Bone marrow (tissue), 2 donors: ENCODE data around the gene TMEM204.

ENCODE experiments used
- DNase-seq, 2 donors: peaks; one replicate each; lab custom pipeline; 2025; lab: John Stamatoyannopoulos, UW

TMEM204 gene

DNA sequence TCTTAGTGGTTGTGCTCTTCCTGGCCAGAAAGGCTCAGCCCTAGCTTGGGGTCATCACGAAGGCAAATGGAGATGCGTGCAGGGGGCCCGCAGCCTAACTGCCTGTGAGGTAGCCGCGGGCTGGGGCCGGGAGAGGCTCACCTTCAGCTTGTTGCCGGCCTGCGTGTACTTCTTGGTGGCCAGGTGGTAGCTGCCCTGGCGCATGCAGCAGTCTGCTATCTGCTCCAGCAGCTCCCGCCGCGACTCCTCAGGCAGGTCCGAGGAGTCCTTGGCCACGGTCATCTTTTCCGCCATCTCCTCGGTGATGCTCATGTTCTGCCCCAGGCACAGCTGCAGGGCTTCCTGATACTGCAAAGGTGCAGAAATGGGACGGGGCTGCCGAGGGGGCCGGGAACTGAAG is 13.0 kb upstream of the TMEM204 start:
- no peak for DNase-seq

- no peak for DNase-seq
Measured at GRCh38 chr16:1523581-1524245, 9.8 kb upstream of the TMEM204 start.

- no peak for DNase-seq
Measured at GRCh38 chr16:1524366-1524765, 9.1 kb upstream of the TMEM204 start.

DNA sequence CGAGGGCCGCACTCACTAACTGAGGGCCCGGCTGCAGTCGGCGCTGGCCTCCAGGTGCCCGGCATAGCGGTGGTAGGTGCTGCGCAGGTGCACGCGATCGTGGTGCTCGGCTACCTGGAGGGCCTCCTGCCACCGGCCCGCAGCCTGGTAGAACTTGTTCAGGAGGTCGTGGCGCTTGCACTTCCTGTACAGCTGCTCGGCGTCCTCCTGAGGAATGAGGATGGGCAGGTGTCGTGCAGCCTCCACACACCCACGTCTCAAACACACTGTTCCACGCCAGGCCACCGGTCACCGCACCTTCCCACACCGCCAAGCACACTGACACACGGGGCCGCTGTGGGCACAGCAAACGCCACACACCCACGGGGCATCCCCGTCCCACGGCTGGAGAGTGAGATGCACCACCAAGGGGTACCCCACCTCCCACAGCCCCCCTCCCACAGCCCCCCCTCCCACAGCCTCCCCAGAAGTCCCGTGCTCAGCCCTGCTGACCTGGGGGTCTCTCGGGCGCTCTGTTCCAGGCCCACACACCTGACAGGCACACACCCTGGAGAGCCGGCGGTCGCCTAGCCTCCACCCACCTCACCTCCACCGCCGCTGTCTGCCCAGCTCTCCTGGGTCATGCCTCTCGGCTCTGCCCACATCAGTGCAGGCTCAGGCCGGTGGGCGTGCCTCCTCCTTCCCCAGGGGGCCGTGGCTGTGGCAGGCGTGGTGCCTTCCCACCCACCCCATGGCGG is 7.4 kb upstream of the TMEM204 start:
- no peak for DNase-seq

DNA sequence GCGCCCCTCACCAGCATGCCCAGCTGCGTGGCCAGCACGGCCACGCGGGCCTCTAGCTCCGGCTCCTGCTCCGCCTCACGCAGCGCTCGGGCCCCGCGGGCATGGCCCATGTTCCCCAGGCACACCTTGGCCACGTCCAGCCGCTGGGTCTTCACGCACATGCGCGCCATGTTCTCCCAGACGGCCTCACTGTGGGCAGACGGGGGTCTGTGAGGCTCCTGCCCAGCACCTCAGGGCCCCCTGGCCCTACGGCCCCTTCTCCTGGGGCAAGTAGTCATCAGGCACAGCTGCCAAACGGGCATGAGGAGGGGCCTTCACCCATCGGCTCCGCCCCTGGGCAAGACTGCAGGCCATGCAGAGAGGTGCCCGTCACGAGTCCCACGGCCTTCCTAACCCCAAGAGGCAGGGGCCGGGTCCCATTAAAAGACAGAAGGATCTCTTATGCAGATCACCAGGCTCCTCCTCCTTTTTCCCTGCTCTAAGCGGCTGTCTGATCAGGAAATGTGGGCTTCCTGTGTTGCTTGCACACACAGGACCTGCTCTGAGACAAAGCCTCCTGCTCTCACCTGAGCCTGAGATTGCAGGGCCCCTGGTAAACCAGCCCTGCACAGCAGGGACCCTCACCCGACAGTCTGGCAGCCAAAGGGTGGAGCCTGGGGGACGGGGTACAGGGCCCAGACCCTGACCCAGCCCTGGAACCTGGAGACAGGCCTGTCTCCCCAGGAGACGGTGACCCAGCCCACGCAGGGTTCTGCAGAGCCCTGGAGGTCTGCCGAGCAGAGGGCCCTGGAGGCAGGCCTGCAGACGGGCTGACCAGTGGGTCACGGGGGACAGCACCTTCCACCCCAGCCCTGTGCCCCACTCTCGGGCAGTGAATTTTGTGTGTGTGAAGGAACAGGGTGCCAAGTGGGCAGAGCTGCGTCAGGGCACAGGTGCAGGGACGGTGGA is 6.6 kb upstream of the TMEM204 start:
- DNase-seq = no peak

GRCh38 chr16:1527836-1528811 is 5.3 kb upstream of the TMEM204 start:
- no peak for DNase-seq

DNA sequence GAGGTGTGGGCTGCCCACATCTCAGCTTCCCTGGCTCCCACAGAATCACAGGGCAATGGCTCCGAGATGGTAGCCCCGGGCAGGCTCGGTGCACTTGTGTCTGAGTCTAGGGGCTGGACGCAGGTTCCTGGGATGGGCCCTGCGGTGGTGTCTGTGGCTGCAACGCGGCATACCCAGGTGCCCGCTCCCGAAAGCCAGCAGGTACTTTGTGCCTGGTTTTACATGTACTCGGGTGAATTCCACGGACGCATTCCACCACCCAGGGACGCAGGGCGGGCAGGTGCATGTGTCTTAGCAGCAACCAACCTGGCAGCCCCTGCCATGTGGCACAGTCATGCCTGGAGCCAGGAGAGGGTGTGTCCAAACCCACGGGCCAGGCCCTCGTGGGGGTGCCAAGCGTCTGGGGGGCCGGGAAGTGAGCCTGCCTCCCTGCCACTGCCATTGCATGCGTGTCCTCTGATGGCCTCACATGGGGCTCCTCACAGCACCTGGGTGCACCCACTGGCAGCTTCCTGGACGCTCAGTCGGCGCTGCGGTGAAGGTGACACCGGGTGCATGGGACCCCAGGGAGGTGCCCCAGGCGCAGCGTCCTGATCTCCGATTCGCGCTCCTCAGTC is 4.4 kb upstream of the TMEM204 start:
- no peak for DNase-seq

- no peak for DNase-seq
Measured at GRCh38 chr16:1530349-1530882, 3.0 kb upstream of the TMEM204 start.

GRCh38 chr16:1530883-1531637 is 2.4 kb upstream of the TMEM204 start:
- DNase-seq = no peak

- DNase-seq = no peak
Measured at GRCh38 chr16:1531638-1531910, 1.9 kb upstream of the TMEM204 start.

DNA sequence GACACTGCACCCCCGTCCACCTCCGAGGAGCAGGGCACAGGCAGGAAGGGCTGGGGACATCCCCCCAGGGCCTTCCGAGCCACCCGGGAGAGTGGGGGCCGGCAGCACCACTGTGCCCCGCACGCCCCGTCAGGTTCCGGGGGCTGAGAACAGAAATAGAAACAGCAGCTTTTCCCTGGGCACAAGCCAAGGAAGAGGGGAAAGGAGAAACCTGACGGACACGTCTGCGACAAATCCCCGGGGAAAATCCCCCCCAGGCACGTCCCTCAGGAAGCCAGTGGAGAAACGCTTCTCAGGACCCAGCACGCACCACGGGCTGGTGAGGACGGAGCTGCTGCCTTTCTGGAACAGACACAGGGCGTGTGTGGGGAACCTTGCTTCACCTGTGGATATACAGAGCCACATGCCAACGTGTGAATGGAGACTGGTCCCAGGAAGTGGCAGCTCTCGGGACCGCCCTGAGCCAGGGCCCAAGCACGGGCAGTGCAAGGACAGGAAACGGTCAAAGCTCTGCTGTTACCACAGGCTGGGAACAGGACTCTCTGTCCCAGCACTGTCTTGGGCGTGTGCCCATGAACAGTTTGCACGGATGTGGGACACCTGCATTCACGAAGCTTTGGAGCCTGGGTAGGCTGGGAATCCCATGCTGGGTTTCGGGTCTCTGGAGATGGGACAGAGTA is 1.2 kb upstream of the TMEM204 start:
- no peak for DNase-seq

DNA sequence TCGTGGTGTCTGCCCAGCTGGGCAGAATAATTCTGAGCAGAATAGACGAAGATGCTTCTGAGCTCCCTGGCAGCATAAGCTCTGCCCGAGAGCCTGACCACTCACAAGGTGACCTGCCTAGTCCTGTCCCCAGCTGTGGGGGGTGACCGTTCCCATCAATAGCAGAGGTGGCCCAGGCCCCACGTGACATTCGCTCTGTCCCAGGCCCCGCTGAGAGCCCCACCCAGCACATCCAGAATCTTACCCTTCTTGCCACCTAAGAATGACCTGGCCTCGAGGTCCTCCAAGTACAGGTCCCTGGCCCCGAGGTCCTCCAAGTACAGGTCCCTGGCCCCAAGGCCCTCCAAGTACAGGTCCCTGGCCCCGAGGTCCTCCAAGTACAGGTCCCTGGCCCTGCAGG is 695 bp upstream of the TMEM204 start:
- no peak for DNase-seq

- DNase-seq = no peak
Measured at GRCh38 chr16:1534021-1535020, 855 bp downstream of the TMEM204 start.

DNA sequence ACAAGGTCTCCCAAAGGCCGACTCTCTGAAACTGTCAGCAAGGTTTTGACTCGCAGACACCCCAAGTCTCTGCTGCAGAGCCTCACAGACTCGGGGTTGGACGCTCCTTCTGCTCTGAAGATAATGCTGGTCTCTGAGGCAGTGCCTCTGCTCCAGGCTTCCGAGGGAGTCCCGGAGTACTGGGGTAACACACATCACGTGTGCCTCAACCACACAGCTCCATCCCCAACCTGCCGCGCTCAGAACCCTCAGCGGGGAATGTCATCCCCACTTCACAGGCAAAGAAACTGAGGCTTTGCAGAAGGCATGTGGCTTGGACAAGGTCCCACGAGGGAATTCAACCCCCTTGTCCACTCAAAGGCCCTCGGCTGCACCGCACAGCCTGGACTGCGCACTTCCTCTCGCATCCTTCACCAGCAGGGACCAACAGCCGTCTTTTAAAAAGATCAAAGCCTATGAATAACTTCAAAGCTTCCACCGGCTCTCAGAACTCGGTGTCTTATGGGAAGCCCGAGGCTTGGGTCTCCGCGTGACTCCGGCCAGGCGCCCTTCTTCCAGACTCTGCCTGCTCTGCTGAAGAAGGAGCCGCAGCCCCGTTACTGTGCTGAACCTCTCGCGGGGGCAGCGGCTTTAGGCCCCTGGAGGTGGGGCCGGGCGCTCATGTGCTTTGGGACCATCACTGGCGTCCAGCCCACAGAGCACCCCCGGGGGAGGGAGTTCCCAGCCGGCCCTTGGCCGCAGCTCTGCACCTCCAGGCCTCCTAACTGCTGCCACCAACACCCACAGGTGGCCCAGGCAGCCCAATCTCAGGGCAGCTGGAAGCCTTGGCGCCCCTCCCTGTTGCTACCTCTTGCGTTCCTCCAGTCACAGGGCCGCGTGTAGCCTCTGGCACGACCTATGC is 2.2 kb downstream of the TMEM204 start:
- no peak for DNase-seq

GRCh38 chr16:1536601-1537000 is 3.1 kb downstream of the TMEM204 start:
- no peak for DNase-seq

GRCh38 chr16:1537138-1537577 is 3.7 kb downstream of the TMEM204 start:
- DNase-seq = no peak

DNA sequence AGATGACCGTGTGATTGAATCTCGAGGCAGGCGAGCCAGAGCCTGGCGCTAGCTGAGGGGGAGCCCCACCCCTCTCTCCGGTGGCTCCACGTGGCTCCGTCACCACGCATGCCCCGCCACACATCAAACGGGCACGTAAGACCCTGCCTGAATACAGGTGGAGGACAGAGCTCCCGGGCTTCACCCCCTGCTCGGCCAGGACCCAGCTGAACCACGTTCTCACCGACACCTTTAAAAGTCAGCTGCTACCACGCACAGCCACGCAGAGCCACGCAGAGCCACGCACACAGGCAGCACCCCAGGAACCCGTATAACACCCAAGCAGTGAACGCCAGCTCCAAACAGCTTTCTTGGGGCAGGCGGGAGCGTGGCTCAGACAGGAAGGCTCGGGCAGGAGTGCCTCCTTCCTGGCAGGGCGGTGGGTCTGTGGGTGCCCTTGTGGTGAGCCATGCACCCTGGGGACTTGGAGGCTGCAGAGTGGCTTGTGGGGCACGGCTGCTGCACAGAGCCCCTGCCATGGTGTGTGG is 4.4 kb downstream of the TMEM204 start:
- DNase-seq = no peak
